Tibial nerve (tissue), 4 donors: ENCODE results near the gene SIGMAR1.

Source experiments
- CTCF ChIP-seq, 5 experiments: fragments of 200-600 bp in 3 of 5; fragments of 450-650 bp in 2 of 5; sonication (generic) in 3 of 5; IDR thresholded peaks; one replicate each; pipeline ENCODE4 v1.5.1; 2016 to 2019; ENCODE audit warnings: antibody characterized with exemption in 5 of 5, mild to moderate bottlenecking in 3 of 5, moderate library complexity in 2 of 5
- EP300 ChIP-seq, 2 donors: sonication (generic); formaldehyde crosslinking; IDR thresholded peaks; one replicate each; pipeline ENCODE4 v1.6.1; 2017; ENCODE audit warnings: antibody characterized with exemption in 2 of 2, mild to moderate bottlenecking in 1 of 2
- POLR2A ChIP-seq, 2 donors: fragments of 450-650 bp; IDR thresholded peaks; one replicate each; pipeline ENCODE4 v1.6.1; 2017; ENCODE audit warnings: antibody characterized with exemption in 2 of 2, mild to moderate bottlenecking in 2 of 2, moderate library complexity in 2 of 2

GRCh38 chr9:34592895-34593601 lies 44.5 kb downstream of the SIGMAR1 start:
- TF ChIP-seq POLR2A (IDR thresholded peaks at IDR 0.05): no peak
- no peak for TF ChIP-seq CTCF (IDR thresholded peaks at IDR 0.05)
- peak in 1 of 2 donors; percentile 64 for TF ChIP-seq EP300 (IDR thresholded peaks at IDR 0.05)
